Lower leg skin (tissue), 4 donors: ENCODE measurements around the gene STX18. TPM values are rescaled to one million over a fixed set of nuclear protein-coding genes. Genes with fewer than 3 reads are reported as not detected.

Experiments used
- DNase-seq, 2 donors: peaks; one replicate each; pipeline ENCODE4 v3.0.0-alpha.2; 2019; ENCODE audit warnings: low spot score in 2 of 2
- H3K4me3 ChIP-seq: fragments of 200-600 bp; sonication (generic); 2 replicates; pipeline ENCODE4 v1.5.1; 2017; ENCODE audit warnings: mild to moderate bottlenecking, low read depth; ENCODE audit not compliant: poor library complexity, severe bottlenecking
- CTCF ChIP-seq, 3 donors: fragments of 450-650 bp; IDR thresholded peaks; one replicate each; pipeline ENCODE4 v1.5.1; 2016; ENCODE audit warnings: antibody characterized with exemption in 3 of 3, mild to moderate bottlenecking in 3 of 3, moderate library complexity in 2 of 3
- POLR2A ChIP-seq, 2 donors: fragments of 450-650 bp; IDR thresholded peaks; one replicate each; pipeline ENCODE4 v1.6.1; 2016 to 2017; ENCODE audit warnings: antibody characterized with exemption in 2 of 2, mild to moderate bottlenecking in 1 of 2, moderate library complexity in 1 of 2
- WGBS, 2 donors: methylation state at CpG; one replicate each; pipeline ENCODE4 v1.1.5; 2018; 5-methylcytosine and 5-hydroxymethylcytosine counted together
- intact Hi-C: fragments of 100-400 bp; cut with DNase I; formaldehyde crosslinking; loops from one replicate; pipeline ENCODE4 v1.15.0; 2023; ENCODE audit warnings: low total_unique reads
- total RNA-seq, 4 donors: library from RNA; depleted of rRNA; stranded (reverse); fragments of >200 nt; gene quantifications; one replicate each; pipeline ENCODE4 v1.1.0, GENCODE V29; 2016

The STX18 gene
- total RNA-seq, 4 donors from 2014 or later: 18.1 to 24.6 (median 21.5) TPM

GRCh38 chr4:4377191-4377590, 164.7 kb downstream of the STX18 start:
- intact Hi-C loops: no loop called here
- no peak for DNase-seq
- 80 to 82% methylated on average over 12 of the region's 12 CpGs for WGBS, 2 donors
- no peak for TF ChIP-seq POLR2A (IDR thresholded peaks at IDR 0.05)
- TF ChIP-seq CTCF (IDR thresholded peaks at IDR 0.05): no peak
- no peak overlapping the region for H3K4me3 ChIP-seq

- intact Hi-C loops: no loop called here
- H3K4me3 ChIP-seq: no peak overlapping the region
- 71 to 75% methylated on average over 4 of the region's 4 CpGs for WGBS, 2 donors
- TF ChIP-seq POLR2A (IDR thresholded peaks at IDR 0.05) (no peak), CTCF (IDR thresholded peaks at IDR 0.05) (no peak)
- DNase-seq: no peak
Observed at GRCh38 chr4:4376074-4376473, 165.8 kb downstream of the STX18 start.

DNA sequence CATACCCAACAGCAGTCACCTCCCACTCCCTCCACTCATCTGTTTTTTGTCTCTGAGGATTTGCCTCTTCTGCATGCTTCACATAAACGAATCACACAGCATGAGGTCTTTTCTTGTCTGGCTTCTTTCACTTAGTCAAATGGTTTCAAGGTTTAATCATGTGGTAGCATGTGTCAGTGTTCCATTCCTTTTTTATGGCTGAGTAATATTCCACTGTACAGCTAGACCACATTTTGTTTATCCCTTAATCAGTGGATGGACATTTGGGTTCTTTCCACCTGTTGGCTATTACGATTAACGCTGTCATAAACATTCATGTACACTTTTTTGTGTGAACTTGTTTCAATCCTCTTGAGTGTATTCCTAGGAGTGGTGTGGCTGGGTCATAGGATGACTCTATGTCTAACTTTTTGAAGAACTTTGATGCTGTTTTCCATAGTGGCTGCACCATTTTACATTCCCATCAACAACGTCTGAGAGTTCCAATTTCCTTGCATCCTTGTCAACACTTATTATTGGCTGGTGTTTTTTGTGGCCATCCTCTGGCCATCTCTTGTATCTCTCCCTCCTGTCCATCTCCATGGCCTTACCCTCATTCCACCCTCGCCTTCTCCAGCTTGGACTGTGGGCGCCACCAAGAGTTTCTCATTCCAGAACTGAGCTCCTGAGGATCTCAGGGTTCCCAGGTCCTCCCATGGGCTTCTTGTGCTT, 167.3 kb downstream of the STX18 start:
- intact Hi-C loops: no loop called here

More for the DNA sequence above, 167.3 kb downstream of the STX18 start:
- WGBS, 2 donors: 77 to 85% methylated on average over 6 of the region's 6 CpGs
- H3K4me3 ChIP-seq: no peak overlapping the region
- DNase-seq: no peak
- TF ChIP-seq CTCF (IDR thresholded peaks at IDR 0.05): no peak
- TF ChIP-seq POLR2A (IDR thresholded peaks at IDR 0.05): no peak

Other genes starting within 250 kb of the STX18 start
- 100 to 1,000 TPM; 109 to 158 (median 139) TPM for gene NSG1, start 154.9 kb downstream of the STX18 start, total RNA-seq